Spleen (tissue), 7 donors: ENCODE results near the gene CRYGN.

Experiments
- CTCF ChIP-seq, 11 experiments: fragments of 200-600 bp in 7 of 11; fragments of 450-650 bp in 4 of 11; sonication (generic) in 4 of 11; IDR thresholded peaks in 8 of 11; conservative IDR thresholded peaks in 3 of 11; 1 replicate in 7 of 11; 2 replicates in 4 of 11; pipeline versions ENCODE4 v1.4.0 to v1.8.0; 2016 to 2021; ENCODE audit warnings: antibody characterized with exemption in 11 of 11, inconsistent platforms in 4 of 11, mild to moderate bottlenecking in 1 of 11
- POLR2A ChIP-seq, 3 donors: fragments of 450-650 bp; IDR thresholded peaks; one replicate each; pipeline ENCODE4 v1.5.1; 2017; ENCODE audit warnings: antibody characterized with exemption in 3 of 3, mild to moderate bottlenecking in 1 of 3
- POLR2AphosphoS5 ChIP-seq, 3 donors: sonication (generic); formaldehyde crosslinking; IDR thresholded peaks; one replicate each; pipeline ENCODE4 v1.5.1; 2017; ENCODE audit warnings: antibody characterized with exemption in 3 of 3
- donor health status: DM: no; HTN: no; CAD: no; lungs with moderate emphysema.
- donor health status: DM: no; HTN: no; CAD: no.
- donor health status: DM: no; HTN: no; CAD: no.

- peak in 2 of 11 experiments; percentile 10 to 17 for TF ChIP-seq CTCF (IDR thresholded peaks at IDR 0.05 in 8 of 11, conservative IDR thresholded peaks at IDR 0.05 in 3 of 11)
- TF ChIP-seq POLR2A (IDR thresholded peaks at IDR 0.05) = no peak
- no peak for TF ChIP-seq POLR2AphosphoS5 (IDR thresholded peaks at IDR 0.05)
Measured at GRCh38 chr7:151400626-151401315, 39.2 kb downstream of the CRYGN start.
